K562 (cell line): ENCODE measurements around the gene VAT1L.

Source experiments
- MYC ChIP-seq, 2 experiments: fragments of 250-450 bp in 1 of 2; sonication (Bioruptor Pico) in 1 of 2; IDR thresholded peaks; 2 replicates each; pipeline versions ENCODE4 v1.5.1 to v1.6.1; 2012 to 2021; ENCODE audit warnings: low read depth in 2 of 2, borderline replicate concordance in 1 of 2, improper control_type of control experiment in 1 of 2, low read length in 1 of 2, mild to moderate bottlenecking in 1 of 2, moderate library complexity in 1 of 2
- RFX5 ChIP-seq: IDR thresholded peaks from 2 replicates; pipeline ENCODE4 v1.6.1; 2011; ENCODE audit warnings: low read depth, mild to moderate bottlenecking, improper control_type of control experiment, low read length
- ZNF436 ChIP-seq: fragments of 250-450, 450-650 bp; sonication (Bioruptor Pico); formaldehyde crosslinking; IDR thresholded peaks from 2 replicates; pipeline ENCODE4 v1.7.0; 2020; ENCODE audit warnings: mild to moderate bottlenecking
- TF ChIP-seq, protein P1 (sequence below), 3 experiments: IDR thresholded peaks in 2 of 3; conservative IDR thresholded peaks in 1 of 3; 2 replicates each; pipeline ENCODE4 v1.5.1; 2011 to 2012; ENCODE audit warnings: low read length in 3 of 3, mild to moderate bottlenecking in 3 of 3, control low read depth in 2 of 3, improper control_type of control experiment in 1 of 3, inconsistent platforms in 1 of 3, low read depth in 1 of 3, mixed read lengths in 1 of 3, moderate library complexity in 1 of 3; ENCODE audit not compliant: insufficient read depth in 2 of 3

DNA sequence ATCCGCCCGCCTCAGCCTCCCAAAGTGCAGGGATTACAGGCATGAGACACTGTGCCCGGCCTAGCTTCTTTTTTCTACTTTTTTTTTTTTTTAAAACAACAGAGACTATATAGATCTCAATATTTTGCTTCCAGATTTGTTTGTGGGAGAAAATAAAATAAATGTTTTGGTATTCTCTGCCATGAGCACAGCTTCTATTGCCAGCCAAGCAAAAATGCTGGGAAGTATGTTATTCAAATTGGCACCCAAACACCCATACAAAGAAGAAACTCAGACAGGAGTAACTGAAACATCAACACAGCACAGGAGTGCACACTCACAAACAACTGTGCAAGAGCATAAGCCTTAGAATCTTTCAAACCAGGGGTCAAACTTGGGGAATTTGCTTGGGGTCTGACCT lies 196.7 kb downstream of the VAT1L start:
- TF ChIP-seq, protein P1, sequence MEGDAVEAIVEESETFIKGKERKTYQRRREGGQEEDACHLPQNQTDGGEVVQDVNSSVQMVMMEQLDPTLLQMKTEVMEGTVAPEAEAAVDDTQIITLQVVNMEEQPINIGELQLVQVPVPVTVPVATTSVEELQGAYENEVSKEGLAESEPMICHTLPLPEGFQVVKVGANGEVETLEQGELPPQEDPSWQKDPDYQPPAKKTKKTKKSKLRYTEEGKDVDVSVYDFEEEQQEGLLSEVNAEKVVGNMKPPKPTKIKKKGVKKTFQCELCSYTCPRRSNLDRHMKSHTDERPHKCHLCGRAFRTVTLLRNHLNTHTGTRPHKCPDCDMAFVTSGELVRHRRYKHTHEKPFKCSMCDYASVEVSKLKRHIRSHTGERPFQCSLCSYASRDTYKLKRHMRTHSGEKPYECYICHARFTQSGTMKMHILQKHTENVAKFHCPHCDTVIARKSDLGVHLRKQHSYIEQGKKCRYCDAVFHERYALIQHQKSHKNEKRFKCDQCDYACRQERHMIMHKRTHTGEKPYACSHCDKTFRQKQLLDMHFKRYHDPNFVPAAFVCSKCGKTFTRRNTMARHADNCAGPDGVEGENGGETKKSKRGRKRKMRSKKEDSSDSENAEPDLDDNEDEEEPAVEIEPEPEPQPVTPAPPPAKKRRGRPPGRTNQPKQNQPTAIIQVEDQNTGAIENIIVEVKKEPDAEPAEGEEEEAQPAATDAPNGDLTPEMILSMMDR (IDR thresholded peaks at IDR 0.05 in 2 of 3, conservative IDR thresholded peaks at IDR 0.05 in 1 of 3; ENCODE audit: insufficient read depth in 2 of 3, low read depth in 1 of 3, low read length in 3 of 3), result no peak
- no peak for TF ChIP-seq MYC (IDR thresholded peaks at IDR 0.05; ENCODE audit: low read depth, low read length)
- no peak for TF ChIP-seq MYC (CRISPR knock-in tag; IDR thresholded peaks at IDR 0.05; ENCODE audit: borderline replicate concordance, low read depth)
- TF ChIP-seq ZNF436 (CRISPR knock-in tag), result no peak
- no peak for TF ChIP-seq RFX5
